CMK (cell line): Measurements from ENCODE around the gene ZFPM1.

Experiments
- DNase-seq: peaks from one replicate; pipeline ENCODE4 v3.0.0-alpha.2; 2010; ENCODE audit warnings: low read depth

The ZFPM1 gene

GRCh38 chr16:88448461-88449266, 4.4 kb upstream of the ZFPM1 start:
- no peak for DNase-seq

DNA sequence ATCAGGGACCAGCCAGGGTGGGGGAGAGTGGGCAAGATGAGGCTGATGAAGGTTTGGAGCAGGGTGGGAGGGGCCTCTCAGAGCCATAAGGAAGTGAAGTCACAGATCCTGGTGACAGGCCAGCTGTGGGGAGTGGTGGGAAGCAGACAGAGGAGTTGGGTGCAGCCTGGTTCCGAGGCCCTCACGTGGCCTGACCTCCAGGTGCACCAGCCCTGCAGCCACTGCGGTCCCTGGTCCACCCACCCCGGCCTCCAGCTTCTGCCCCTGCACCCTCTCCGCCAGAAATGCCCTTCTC, 3.9 kb upstream of the ZFPM1 start:
- DNase-seq: no peak

DNA sequence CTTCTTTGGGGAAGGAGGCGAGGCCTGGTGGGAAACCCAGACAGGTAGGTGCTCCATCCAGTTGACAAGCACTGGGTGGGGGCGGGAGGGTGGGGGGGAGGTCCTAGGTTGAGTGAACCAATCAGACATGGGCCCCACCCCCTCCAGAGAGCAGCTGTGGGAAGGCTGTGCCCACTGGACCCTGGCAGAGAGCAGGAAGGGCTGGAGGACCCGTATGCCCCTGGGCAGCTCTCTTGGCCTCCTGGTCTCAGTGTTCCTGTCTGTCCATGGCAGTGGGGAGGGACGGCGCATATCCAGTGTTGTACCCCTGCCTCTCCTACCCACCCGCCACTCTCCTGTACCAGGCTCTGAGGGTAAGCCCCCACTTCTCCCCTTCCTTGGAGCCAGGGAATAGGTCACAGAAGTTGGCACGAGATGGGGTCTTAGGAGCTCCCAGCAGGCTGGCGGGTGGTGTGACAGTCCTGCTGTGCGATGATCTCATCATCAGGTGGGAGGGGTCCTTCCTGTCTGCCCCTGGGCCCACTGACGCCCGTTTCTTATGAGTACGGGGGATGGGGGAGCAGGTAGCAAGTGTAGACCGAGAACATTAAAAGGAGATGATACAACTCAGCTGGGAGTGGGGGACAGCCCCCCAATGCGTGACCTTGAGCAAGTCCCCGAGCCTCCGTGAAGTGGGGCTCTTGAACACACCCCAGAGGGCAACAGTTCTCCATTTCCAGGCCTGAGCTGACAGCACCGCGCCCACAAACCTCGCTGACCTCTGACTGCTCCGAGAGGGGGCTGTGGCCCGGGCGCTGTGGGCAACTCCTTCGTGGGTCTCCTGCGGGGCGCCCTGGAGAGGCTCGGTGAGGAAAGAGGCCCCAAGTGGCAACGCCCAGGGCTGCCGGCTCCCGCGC, 1.2 kb upstream of the ZFPM1 start:
- DNase-seq: no peak

- DNase-seq: peak; percentile 98
Observed at GRCh38 chr16:88452482-88453216, 431 bp upstream of the ZFPM1 start.

DNA sequence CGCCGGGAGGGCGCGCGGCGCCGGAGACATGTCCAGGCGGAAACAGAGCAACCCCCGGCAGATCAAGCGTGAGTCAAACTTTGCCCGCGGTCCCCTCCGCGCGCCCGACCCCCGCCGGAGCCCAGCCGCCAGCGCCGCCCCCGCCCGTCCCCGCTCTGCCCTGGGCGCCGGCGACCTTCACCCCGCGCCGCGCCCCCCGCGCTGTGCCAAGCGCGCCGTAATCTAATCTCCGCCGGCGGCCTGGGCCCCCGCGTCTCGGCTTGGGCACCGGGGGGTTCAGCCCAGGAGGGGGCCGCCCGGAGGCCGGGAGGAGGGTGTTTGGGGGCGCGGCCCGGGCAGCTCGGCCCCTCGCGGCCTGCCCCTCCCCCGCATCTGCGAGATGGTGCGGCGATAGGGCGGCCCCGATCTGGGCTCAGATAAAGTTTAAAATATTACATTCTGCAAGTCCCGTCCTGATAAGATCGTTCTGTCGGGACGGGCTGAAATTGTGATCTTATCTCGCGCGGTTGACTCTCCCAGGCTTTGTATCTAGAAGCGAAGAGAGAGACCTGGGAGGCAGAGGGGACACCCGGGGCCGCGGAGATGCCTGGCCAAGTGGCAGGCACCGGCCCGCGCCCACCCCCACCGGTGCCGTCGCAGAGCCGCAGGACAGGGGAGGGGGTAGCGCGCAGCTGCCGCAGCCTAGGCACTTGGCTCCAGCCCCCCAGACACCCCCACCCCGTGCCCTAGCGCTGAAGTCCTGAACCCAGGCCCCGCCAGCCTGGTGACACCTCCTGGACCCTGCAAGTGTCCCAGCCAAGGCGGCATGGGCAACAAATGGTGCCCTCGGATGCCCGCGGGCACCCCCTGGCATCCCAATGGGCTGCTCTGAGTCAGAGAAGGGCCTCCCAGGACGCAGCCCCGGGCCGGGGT, 787 bp downstream of the ZFPM1 start:
- no peak for DNase-seq

- no peak for DNase-seq
Observed at GRCh38 chr16:88454523-88454947, 1.5 kb downstream of the ZFPM1 start.

GRCh38 chr16:88455610-88456355, 2.7 kb downstream of the ZFPM1 start:
- DNase-seq: no peak

GRCh38 chr16:88456356-88457292, 3.5 kb downstream of the ZFPM1 start:
- no peak for DNase-seq

DNA sequence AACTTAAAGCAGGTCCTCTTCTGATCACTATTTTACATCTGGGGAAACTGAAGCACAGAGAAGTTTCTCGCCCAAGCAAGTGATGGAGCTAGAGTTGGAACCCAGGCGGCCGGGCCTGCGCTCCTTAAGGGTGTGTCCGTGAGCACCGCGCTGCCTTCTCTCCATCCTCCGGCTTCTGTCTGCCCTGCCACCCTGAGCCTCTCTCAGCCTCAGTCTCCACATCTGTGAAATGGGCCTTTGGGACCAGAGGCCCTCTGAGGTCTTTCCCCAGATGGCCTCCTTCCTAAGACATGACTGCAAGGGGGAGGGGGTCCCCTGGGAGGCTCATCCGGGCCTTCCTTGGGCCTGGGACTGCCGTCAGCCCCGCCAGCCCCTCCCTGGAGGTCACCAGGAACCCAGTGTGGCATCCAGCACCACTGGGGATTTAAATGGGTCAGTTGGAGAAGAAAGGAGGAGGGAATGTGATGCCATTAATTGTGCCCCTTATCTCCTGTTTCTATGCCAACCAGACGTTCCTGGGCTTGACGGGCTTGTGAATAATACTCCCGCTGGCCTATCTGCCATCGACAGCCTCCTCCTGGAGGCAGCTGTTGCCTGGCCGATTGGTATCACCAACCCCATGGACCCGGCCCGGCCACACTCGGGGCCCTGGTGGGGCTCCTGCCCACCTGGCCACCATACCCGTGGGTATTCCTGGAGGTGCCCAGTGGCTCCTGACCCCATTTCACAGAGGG, 5.1 kb downstream of the ZFPM1 start:
- no peak for DNase-seq

DNA sequence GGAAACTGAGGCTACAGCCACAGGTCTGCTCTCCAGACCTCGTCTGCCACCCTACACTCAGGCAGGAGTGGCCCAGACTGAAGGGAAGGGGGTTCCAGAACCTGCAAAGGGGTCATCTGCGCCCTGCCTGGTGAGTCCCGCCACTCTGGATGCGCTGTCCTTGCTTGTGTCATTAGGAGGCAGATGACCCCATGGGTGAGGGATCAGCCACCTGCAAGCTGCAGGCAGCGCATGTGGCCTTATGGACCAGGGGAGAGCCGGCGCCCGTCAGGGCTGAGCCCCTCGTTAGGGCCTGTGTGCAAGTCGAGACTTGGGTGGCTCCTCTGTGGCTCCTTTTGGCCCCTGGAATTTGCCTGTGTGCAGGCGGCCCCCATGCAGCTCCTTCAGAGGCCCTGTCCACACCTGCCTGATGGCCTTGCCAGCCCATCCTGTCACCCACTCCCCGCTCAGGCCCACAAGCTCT, 5.7 kb downstream of the ZFPM1 start:
- DNase-seq: no peak

DNA sequence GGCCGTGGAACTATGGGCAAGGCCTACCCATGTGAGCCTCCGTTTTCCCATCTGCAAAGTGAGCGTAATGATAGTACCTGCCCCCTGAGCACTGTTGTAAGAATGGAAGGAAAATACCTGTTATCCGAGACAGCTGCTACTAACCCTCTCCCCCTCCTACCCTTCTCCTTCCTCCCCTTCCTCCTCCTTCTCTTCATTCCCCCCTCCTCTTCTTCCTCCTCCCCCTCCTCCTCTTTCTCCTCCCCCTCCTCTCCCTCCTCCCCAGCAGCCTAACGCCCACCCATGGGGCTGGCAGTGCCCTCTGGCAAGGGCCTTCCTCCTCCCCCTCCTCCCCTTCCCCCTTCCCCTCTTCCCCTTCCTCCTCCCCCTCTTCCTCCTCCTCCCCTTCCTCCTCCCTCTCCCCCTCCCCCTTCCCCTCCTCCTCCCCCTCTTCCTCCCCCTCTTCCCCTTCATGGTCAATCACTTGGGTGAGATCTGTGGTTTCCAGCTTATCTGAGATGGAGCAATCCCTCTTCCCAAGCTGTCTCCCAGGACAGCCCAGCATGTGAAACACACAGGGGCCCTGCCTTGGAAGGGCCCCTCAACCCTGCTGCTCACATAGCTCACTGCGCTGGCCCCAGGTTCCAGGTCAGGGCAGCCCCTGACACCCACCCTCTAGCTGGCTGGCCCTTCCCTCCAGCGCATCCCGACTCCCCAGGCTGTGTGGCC, 6.4 kb downstream of the ZFPM1 start:
- DNase-seq: no peak

DNA sequence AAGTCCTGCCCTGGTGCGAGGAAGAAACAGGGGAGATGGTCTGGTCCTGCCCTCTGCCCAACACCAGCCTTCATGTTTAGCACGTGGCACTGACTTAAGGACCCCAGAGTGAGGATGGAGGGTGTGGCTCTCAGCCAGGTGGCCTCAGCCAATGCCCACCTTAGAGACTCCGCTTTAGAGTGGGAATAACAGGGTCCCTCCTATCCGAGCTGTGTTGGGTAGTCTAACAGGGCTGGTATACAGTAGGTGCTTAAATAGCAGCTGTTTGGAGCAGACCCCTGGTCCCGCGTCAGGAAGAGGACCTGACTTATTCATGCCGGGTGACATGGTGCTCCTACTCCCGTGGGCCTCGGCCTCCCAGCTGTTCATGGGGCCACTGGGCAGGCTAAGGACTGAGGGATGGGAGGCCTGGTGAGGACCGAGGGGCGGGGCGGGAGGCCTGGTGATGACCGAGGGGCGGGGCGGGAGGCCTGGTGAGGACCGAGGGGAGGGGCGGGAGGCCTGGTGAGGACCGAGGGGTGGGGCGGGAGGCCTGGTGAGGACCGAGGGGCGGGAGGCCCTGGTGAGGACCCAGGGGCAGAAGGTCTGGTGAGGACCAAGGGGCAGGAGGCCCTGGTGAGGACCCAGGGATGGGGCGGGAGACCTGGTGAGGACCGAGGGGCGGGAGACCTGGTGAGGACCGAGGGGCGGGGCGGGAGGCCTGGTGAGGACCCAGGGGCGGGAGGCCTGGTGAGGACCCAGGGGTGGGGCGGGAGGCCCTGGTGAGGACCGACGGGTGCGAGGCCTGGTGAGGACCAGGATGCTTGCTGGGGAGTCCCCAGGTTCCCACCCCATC, 7.6 kb downstream of the ZFPM1 start:
- no peak for DNase-seq

DNA sequence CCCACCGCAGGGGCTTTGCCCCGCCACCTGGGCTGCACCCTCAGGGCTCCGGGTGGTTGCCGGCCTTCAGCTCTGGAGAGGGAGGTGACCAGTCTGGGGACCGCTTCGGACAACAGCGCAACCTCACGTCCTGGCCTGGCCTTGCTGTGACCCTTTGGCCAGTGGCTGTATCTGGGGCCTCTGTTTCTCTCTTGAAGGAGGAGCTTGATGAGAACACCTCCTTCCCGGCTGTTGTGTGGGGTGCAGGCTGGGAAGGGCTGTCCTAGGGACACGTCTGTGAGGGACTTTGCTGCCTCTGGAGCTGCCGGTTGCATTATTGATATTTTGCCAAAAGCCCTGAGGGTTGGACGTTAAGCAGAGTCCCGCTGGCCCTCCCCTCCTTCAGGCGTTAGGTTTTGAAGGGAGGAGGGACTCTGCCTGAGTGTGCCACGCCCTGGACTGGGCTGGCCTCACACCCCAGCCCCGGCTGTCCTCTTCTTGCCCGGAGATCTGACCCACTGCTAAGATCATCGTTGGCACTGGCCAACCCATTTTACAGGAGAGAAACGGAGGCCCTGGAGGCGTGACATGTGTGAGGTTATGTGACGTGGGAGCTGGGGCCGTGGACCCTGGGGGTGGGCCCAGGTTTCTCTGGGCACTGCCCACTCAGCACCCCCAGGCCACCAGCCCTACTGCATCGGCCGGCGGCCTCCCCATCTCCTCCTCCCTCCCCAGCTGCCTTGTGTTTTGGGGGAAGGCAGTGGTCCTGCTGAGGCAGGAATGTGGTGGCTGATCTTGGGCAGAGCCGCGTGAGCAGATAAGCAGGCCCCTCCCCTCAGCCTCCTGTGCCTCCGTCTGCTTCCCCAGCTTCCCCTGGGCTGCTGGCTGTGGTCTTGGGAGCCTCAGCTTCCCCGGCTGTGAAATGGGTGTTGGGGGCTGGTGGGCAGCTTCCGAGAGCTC, 8.5 kb downstream of the ZFPM1 start:
- DNase-seq: no peak

DNA sequence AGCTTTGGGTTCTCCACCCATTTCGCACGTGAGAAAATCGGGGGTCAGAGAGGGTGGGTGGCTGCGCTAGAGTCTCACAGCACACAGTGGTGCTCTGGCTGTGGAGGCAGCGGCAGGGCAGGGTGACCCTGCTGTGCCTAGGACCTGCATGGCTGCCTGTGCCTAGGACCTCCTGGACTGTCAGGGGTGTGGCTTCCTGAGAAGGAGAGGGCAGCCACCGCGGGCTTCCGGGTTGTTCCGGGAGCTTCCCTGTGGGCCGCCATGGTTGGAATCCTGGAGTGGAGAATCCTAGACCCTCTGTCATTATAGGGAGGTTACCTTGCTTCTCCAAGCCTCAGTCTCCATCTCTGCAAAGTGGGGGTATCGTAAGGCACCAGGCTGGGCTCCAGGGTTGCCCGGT, 9.3 kb downstream of the ZFPM1 start:
- DNase-seq: no peak

GRCh38 chr16:88463411-88463810, 10.3 kb downstream of the ZFPM1 start:
- no peak for DNase-seq
